ENCODE results near the gene RSF1.
A peak's percentile ranks its signal among the peaks of the same experiment; 100 is the strongest.
"Not testable (repeated sequence)": the region's sequence is repeated elsewhere in the genome, so short reads cannot be mapped to it uniquely, and the experiment has no call there.

RSF1 gene

DNA sequence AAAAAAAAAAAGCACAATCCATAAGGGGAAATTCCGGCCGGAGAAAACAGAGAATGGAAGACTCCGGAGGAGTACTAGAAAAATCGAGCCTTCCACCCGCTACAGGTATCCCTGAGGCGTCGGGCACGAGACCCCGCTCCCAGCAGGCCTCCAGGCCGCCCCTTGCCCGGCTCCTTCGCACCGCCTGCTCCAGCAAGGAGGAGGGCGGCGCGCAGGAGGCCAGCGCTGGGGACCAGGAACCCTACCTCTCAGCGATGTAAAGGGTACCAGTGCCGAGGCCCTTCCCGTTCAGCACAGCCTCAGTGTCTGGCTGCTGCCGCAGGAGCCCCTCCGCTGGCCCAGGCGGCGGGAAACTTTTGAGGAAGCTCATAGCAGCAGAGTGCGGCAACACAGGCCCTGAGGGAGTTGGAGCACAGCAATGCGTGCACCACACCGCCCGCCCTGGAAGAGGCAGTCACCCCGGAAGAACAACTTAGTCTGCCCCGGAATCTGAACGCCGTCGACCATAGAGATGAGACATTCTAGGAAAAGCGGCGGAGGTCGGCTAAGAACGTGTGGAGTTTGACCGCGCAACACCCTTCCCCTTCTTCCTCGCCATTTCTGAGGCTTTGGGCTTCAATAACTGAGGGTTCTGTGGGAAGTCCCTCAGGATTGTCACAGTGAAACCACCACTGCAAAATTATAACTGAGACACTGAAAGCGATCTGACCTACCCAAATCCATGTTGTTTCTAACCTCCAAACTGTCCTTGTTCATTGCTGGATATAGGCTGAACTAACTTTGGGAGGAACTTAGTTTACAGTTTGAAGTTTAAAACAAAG is 183.0 kb downstream of the RSF1 start, which contains the start of gene CLNS1A:
Gene CLNS1A (minus strand): TSS at position 450 of the 821 bp plus-strand sequence. CDS start 80 bp downstream, at position 370.
- TF ChIP-seq, protein P1, sequence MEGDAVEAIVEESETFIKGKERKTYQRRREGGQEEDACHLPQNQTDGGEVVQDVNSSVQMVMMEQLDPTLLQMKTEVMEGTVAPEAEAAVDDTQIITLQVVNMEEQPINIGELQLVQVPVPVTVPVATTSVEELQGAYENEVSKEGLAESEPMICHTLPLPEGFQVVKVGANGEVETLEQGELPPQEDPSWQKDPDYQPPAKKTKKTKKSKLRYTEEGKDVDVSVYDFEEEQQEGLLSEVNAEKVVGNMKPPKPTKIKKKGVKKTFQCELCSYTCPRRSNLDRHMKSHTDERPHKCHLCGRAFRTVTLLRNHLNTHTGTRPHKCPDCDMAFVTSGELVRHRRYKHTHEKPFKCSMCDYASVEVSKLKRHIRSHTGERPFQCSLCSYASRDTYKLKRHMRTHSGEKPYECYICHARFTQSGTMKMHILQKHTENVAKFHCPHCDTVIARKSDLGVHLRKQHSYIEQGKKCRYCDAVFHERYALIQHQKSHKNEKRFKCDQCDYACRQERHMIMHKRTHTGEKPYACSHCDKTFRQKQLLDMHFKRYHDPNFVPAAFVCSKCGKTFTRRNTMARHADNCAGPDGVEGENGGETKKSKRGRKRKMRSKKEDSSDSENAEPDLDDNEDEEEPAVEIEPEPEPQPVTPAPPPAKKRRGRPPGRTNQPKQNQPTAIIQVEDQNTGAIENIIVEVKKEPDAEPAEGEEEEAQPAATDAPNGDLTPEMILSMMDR (IDR thresholded peaks at IDR 0.05; ENCODE audit: low read depth, low read length) = no peak
- no peak for TF ChIP-seq EZH2phosphoT487 (IDR thresholded peaks at IDR 0.05; ENCODE audit: low read depth)
- Histone ChIP-seq H3K79me2 (ENCODE audit: low read length) (peaks cover 58% of the 10 kb centered on the region), H3K9me3 (ENCODE audit: insufficient read depth, low read length) (no peaks in the 10 kb centered on the region), H3K9ac (ENCODE audit: low read length) (peak within 1 kb of the TSS; percentile 87), H3K27me3 (ENCODE audit: low read depth, low read length) (no peaks in the 10 kb centered on the region), H3K27ac (ENCODE audit: low read length) (peak within 1 kb of the TSS; percentile 68), H3K4me2 (ENCODE audit: low read length) (peak within 1 kb of the TSS; percentile 91), H3K36me3 (replicated peaks; ENCODE audit: low read depth, low read length) (peaks cover 20% of the 10 kb centered on the region), H4K20me1 (ENCODE audit: insufficient read depth, low read length) (no peaks in the 10 kb centered on the region), H3K4me3 (ENCODE audit: low read length) (peak within 1 kb of the TSS; percentile 92), H2AFZ (ENCODE audit: low read depth, low read length) (peak within 1 kb of the TSS; percentile 99), H3K4me1 (ENCODE audit: low read length) (peaks cover 13% of the 10 kb centered on the region)

DNA sequence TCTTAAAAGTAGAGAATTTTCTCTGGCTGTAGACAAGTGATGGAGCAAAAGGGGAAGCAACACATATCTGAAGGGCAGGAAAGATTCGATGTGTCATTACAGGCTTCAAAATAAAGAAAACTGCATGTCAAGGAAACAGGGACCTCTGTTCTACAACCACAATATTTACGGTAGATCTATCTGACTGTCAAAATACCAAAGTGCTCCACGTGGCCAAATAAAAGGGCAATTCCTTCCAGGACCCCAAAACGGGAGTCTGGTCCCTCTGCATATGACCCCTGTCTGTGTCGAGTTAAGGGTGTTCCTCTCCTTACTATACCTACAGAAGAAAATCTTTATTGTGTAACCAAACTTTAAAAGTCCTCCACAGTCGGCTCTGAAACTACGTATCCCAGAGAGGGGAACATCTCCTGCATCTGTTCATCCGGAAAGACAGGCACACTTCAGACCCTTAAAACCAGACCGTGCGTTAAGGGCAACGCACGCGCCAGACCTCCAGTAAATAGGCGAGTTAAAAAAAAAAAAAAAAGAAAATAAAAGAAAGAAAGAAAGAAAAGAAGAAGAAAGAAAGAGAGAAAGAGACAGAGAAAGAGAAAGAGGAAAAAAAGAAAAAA is 183.7 kb downstream of the RSF1 start:
- H3K79me2 ChIP-seq (ENCODE audit: low read length) = peaks cover 65% of the 10 kb centered on the region
- no peak overlapping the region for H2AFZ ChIP-seq (ENCODE audit: low read depth, low read length)
- no peaks in the 10 kb centered on the region for H3K27me3 ChIP-seq (ENCODE audit: low read depth, low read length)
- peaks cover 25% of the 10 kb centered on the region for H3K36me3 ChIP-seq (replicated peaks; ENCODE audit: low read depth, low read length)
- H3K4me1 ChIP-seq (ENCODE audit: low read length) = peaks cover 13% of the 10 kb centered on the region
- peak overlapping the region; percentile 87 for H3K9ac ChIP-seq (ENCODE audit: low read length)
- H3K27ac ChIP-seq (ENCODE audit: low read length) = peak overlapping the region; percentile 68
- H3K4me3 ChIP-seq (ENCODE audit: low read length) = peak overlapping the region; percentile 92
- peak overlapping the region; percentile 91 for H3K4me2 ChIP-seq (ENCODE audit: low read length)
- TF ChIP-seq EZH2phosphoT487 (IDR thresholded peaks at IDR 0.05; ENCODE audit: low read depth) = no peak
- TF ChIP-seq, protein P1 (IDR thresholded peaks at IDR 0.05; ENCODE audit: low read depth, low read length) = no peak
- no peaks in the 10 kb centered on the region for H3K9me3 ChIP-seq (ENCODE audit: insufficient read depth, low read length)
- no peaks in the 10 kb centered on the region for H4K20me1 ChIP-seq (ENCODE audit: insufficient read depth, low read length)

DNA sequence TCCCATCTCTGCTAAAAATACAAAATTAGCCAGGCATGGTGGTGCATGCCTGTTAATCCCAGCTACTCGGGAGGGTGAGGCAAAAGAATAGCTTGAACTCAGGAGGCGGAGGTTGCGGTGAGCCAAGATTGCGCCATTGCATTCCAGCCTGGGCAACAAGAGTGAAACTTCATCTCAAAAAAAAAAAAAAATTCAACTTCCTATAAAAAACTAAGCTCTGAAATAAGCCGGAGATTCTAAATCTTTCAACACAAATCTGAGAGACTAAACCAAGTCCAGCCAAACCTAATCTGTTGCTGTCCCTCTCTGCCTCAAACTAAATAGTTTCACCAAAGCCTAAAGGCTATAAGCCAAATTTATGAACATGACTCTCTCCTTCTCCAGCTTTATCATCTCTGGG is 186.6 kb downstream of the RSF1 start:
- H3K4me1 ChIP-seq (ENCODE audit: low read length) = peaks cover 17% of the 10 kb centered on the region
- H2AFZ ChIP-seq (ENCODE audit: low read depth, low read length); H3K27me3 ChIP-seq (ENCODE audit: low read depth, low read length); H3K27ac ChIP-seq (ENCODE audit: low read length); H3K4me3 ChIP-seq (ENCODE audit: low read length); H3K9me3 ChIP-seq (ENCODE audit: insufficient read depth, low read length); H3K9ac ChIP-seq (ENCODE audit: low read length); H3K4me2 ChIP-seq (ENCODE audit: low read length): not testable (repeated sequence)
- H3K79me2 ChIP-seq (ENCODE audit: low read length) = peaks cover 94% of the 10 kb centered on the region
- H3K36me3 ChIP-seq (replicated peaks; ENCODE audit: low read depth, low read length) = peaks cover 39% of the 10 kb centered on the region
- H4K20me1 ChIP-seq (ENCODE audit: insufficient read depth, low read length) = peaks cover 11% of the 10 kb centered on the region; the same call in 1 of the 2 replicates

DNA sequence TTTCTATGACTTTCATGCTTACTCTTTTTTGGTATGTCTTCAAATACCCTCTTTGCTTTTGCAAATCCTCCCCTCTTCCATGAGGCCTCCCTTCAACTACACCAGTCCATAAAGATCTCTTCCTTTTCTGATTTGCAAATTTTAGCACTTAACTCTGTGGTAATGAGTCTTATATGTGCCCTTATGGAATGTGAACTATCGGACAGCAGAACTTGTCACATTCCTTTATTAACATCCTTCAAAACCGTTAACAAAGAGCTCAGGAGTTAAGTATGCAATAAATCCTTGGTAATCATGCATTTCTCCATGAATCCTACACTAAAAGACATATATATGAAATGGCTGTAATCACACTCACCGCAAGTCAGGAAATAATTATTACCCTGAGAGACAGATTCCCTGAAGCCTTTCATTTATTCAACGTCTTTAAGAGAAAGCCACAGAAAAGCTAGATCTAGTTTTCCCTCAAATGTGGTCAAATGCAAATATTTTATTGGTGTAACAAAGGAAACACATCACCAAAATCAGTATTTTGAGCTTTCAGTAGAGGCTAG is 190.3 kb downstream of the RSF1 start:
- Histone ChIP-seq H2AFZ (ENCODE audit: low read depth, low read length) (no peak overlapping the region), H3K27me3 (ENCODE audit: low read depth, low read length) (no peaks in the 10 kb centered on the region), H3K4me3 (ENCODE audit: low read length) (no peak overlapping the region), H4K20me1 (ENCODE audit: insufficient read depth, low read length) (peaks cover 11% of the 10 kb centered on the region; the same call in 1 of the 2 replicates), H3K9ac (ENCODE audit: low read length) (no peak overlapping the region), H3K4me1 (ENCODE audit: low read length) (peaks cover 4% of the 10 kb centered on the region; the same call in 1 of the 2 replicates), H3K4me2 (ENCODE audit: low read length) (no peak overlapping the region), H3K27ac (ENCODE audit: low read length) (no peak overlapping the region), H3K79me2 (ENCODE audit: low read length) (peaks cover 88% of the 10 kb centered on the region), H3K36me3 (replicated peaks; ENCODE audit: low read depth, low read length) (peaks cover 52% of the 10 kb centered on the region), H3K9me3 (ENCODE audit: insufficient read depth, low read length) (no peaks in the 10 kb centered on the region)
- TF ChIP-seq, protein P1 (IDR thresholded peaks at IDR 0.05; ENCODE audit: low read depth, low read length) = no peak

Measured in OCI-LY3 (cell line).